Measurements from ENCODE around the gene MACROD2.

GRCh38 chr20:15756754-15757115 lies 1761.4 kb downstream of the MACROD2 start:
- no peak for TF ChIP-seq CTCF (IDR thresholded peaks at IDR 0.05)
- no peak for TF ChIP-seq EZH2 (IDR thresholded peaks at IDR 0.05; ENCODE audit: borderline replicate concordance, insufficient read depth, low read depth, low read length, poor library complexity, severe bottlenecking)
